Testis (tissue), 2 donors: ENCODE data around the gene KATNB1.

Experiments
- CTCF ChIP-seq, 3 experiments: fragments of 450-650 bp in 2 of 3; fragments of 200-600 bp in 1 of 3; sonication (generic) in 1 of 3; IDR thresholded peaks; one replicate each; pipeline ENCODE4 v1.5.1; 2016 to 2019; ENCODE audit warnings: antibody characterized with exemption in 3 of 3, mild to moderate bottlenecking in 2 of 3, moderate library complexity in 1 of 3
- POLR2A ChIP-seq: fragments of 450-650 bp; IDR thresholded peaks from one replicate; pipeline ENCODE4 v1.6.1; 2017; ENCODE audit warnings: antibody characterized with exemption, mild to moderate bottlenecking, moderate library complexity

GRCh38 chr16:57747496-57747895 lies 11.9 kb downstream of the KATNB1 start:
- TF ChIP-seq CTCF (IDR thresholded peaks at IDR 0.05), result no peak
- no peak for TF ChIP-seq POLR2A
